Measurements from ENCODE around the gene RAB3B. TPM values are rescaled to one million over a fixed set of nuclear protein-coding genes. Genes with fewer than 3 reads are reported as not detected.

RAB3B gene
- polyA plus RNA-seq, 3 donors, result under 0.01 TPM; not detected in 2

- no peaks in the 10 kb centered on the region for H3K79me2 ChIP-seq (ENCODE audit: insufficient read depth, low read length)
- peaks cover 0 to 4% of the 10 kb centered on the region in 2 donors for H3K27me3 ChIP-seq (ENCODE audit: control insufficient read depth in 2 of 2, insufficient read depth in 2 of 2, low read length in 2 of 2)
- intact Hi-C loops (cut with micrococcal nuclease), result no loop called here
- DNase-seq, result no peak
- Mint-ChIP-seq H3K4me3 (no peak overlapping the region), H3K27me3 (ENCODE audit: low read depth in 3 of 3) (peaks cover 0 to 19% (median 16%) of the 10 kb centered on the region in 3 donors), H3K36me3 (no peaks in the 10 kb centered on the region), H3K4me1 (no peaks in the 10 kb centered on the region), H3K9me3 (peaks cover 0 to 5% (median 3%) of the 10 kb centered on the region in 7 donors), H3K27ac (no peak overlapping the region)
- H4K20me1 ChIP-seq (ENCODE audit: insufficient read depth, low read length), result no peaks in the 10 kb centered on the region
- no peak overlapping the region for H2AFZ ChIP-seq (ENCODE audit: insufficient read depth, low read depth, low read length, poor library complexity, severe bottlenecking)
- no peak overlapping the region for H3K4me3 ChIP-seq (replicated peaks in 1 of 3; ENCODE audit: low read depth in 2 of 3, low read length in 3 of 3)
- no peak for TF ChIP-seq CTCF (IDR thresholded peaks at IDR 0.05)
- no peak overlapping the region for H3K4me2 ChIP-seq (replicated peaks; ENCODE audit: extremely low read depth, low read length, poor library complexity, severe bottlenecking)
- no peaks in the 10 kb centered on the region for H3K4me1 ChIP-seq (ENCODE audit: control insufficient read depth in 1 of 2, insufficient read depth in 2 of 2, low read length in 2 of 2)
- no peaks in the 10 kb centered on the region for H3K36me3 ChIP-seq (replicated peaks in 1 of 2; ENCODE audit: control insufficient read depth in 1 of 2, insufficient read depth in 2 of 2, low read length in 2 of 2)
- no peak overlapping the region for H3K27ac ChIP-seq (ENCODE audit: low read depth in 1 of 2, low read length in 2 of 2)
- 100% methylated on average over 3 of the region's 7 CpGs for WGBS (ENCODE audit: insufficient coverage)
- H3K9ac ChIP-seq (ENCODE audit: insufficient read depth, low read length, poor library complexity, severe bottlenecking), result no peak overlapping the region
- no peaks in the 10 kb centered on the region for H3K9me3 ChIP-seq (replicated peaks in 1 of 2; ENCODE audit: control insufficient read depth in 1 of 2, insufficient read depth in 1 of 2, low read length in 2 of 2)
These were observed 77.6 kb downstream of the RAB3B start for GRCh38 chr1:51912881-51913280.

DNA sequence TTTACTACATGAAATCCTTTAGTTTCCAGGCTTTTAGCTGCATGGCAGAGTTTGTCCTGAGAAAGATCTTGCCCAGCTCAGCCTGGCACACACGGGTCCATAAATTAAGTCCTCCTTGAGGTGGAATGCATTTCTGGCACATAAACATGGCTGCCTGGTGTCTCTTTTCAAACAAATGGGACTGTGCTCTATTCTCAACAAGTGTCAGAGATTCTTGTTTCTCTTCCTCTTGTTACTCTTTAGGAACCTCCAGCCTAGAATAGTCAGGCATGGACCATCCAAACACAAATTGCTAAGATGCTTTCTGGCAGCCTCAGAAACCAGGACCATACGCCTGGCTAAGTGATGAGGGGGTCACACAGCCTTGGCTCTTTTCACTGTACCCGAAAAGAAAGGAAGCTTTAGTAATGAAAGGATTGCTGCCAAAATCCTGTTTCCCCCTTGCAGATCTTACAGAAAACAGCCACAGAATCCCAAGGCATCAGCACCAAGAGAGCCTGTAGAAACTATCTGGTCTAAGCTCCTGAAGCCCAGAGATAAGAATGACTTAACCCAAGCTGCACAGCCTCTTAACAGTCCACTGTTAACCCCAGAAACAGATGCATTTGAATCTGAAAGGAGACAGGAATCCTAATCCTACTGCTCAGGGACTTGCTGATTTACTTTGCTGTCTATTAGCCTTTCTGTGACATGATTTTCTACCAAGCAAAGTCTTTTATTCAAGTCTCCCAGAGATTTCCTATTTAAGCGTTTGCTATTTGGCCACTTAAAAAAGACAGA lies 80.1 kb downstream of the RAB3B start:
- Histone ChIP-seq H3K79me2 (ENCODE audit: insufficient read depth, low read length) (no peaks in the 10 kb centered on the region), H3K4me1 (ENCODE audit: control insufficient read depth in 1 of 2, insufficient read depth in 2 of 2, low read length in 2 of 2) (no peaks in the 10 kb centered on the region), H3K9me3 (replicated peaks in 1 of 2; ENCODE audit: control insufficient read depth in 1 of 2, insufficient read depth in 1 of 2, low read length in 2 of 2) (peaks cover 0 to 17% of the 10 kb centered on the region in 2 donors), H3K36me3 (replicated peaks in 1 of 2; ENCODE audit: control insufficient read depth in 1 of 2, insufficient read depth in 2 of 2, low read length in 2 of 2) (no peaks in the 10 kb centered on the region), H3K27me3 (ENCODE audit: control insufficient read depth in 2 of 2, insufficient read depth in 2 of 2, low read length in 2 of 2) (peaks cover 0 to 4% of the 10 kb centered on the region in 2 donors), H4K20me1 (ENCODE audit: insufficient read depth, low read length) (no peaks in the 10 kb centered on the region), H3K4me2 (replicated peaks; ENCODE audit: extremely low read depth, low read length, poor library complexity, severe bottlenecking) (no peak overlapping the region), H2AFZ (ENCODE audit: insufficient read depth, low read depth, low read length, poor library complexity, severe bottlenecking) (no peak overlapping the region), H3K27ac (ENCODE audit: low read depth in 1 of 2, low read length in 2 of 2) (no peak overlapping the region), H3K9ac (ENCODE audit: insufficient read depth, low read length, poor library complexity, severe bottlenecking) (no peak overlapping the region), H3K4me3 (replicated peaks in 1 of 3; ENCODE audit: low read depth in 2 of 3, low read length in 3 of 3) (no peak overlapping the region)
- intact Hi-C loops (cut with micrococcal nuclease), result no loop called here
- Mint-ChIP-seq H3K9me3 (peaks cover 6 to 22% (median 15%) of the 10 kb centered on the region in 7 donors), H3K27me3 (ENCODE audit: low read depth in 3 of 3) (peaks cover 2 to 12% (median 7%) of the 10 kb centered on the region in 3 donors), H3K4me3 (no peak overlapping the region), H3K27ac (no peak overlapping the region), H3K36me3 (no peaks in the 10 kb centered on the region), H3K4me1 (no peaks in the 10 kb centered on the region)
- no peak for TF ChIP-seq CTCF (IDR thresholded peaks at IDR 0.05)
- DNase-seq, result no peak
- 100% methylated on average over 2 of the region's 4 CpGs for WGBS (ENCODE audit: insufficient coverage)

Data from CD14-positive monocyte (primary cell).